Endothelial cell of umbilical vein (primary cell): ENCODE data around the gene LRRC28. TPM values are rescaled to one million over a fixed set of nuclear protein-coding genes. Genes with fewer than 3 reads are reported as not detected.

Source experiments
- BruUV-seq: library from RNA; stranded (reverse); fragments of 400-500 nt; replicated peaks from 2 replicates; lab custom pipeline; 2021; lab: Mats Ljungman, UMichigan
- CTCF ChIA-PET: fragments of 300-600, 350-600 bp; sonication (Branson Sonifier 250); formaldehyde crosslinking; loops from one replicate; lab custom pipeline; 2021; ENCODE audit warnings: antibody characterized with exemption, inconsistent platforms; lab: Charles Lee
- POLR2A ChIA-PET: fragments of 300-600, 350-600 bp; sonication (Branson Sonifier 250); formaldehyde crosslinking; loops from one replicate; lab custom pipeline; 2021; ENCODE audit warnings: antibody characterized with exemption, inconsistent platforms; lab: Charles Lee
- DNase-seq: peaks from one replicate; pipeline ENCODE4 v3.0.0-alpha.2; 2011; ENCODE audit warnings: low read depth, low spot score
- FAIRE-seq: peaks from 2 replicates; lab custom pipeline; 2011; peaks lifted over from hg19 to GRCh38; lab: Jason Lieb, UNC
- H2AFZ ChIP-seq: 2 replicates; pipeline ENCODE4 v1.6.0; 2012; ENCODE audit warnings: low read depth, low read length, control low read depth, inconsistent platforms
- H3K27ac ChIP-seq: 2 replicates; pipeline ENCODE4 v1.5.1; 2011; ENCODE audit warnings: low read depth, mild to moderate bottlenecking, control low read depth, low read length, moderate library complexity; ENCODE audit not compliant: insufficient read depth
- H3K27me3 ChIP-seq, 2 experiments: 2 replicates each; pipeline versions ENCODE4 v1.6.0 to v1.6.1; 2011; ENCODE audit warnings: low read length in 2 of 2, mixed read lengths in 1 of 2; ENCODE audit not compliant: control insufficient read depth in 2 of 2, insufficient read depth in 2 of 2
- H3K36me3 ChIP-seq, 2 experiments: 2 replicates in 1 of 2; 3 replicates in 1 of 2; pipeline ENCODE4 v1.5.1; 2011; ENCODE audit warnings: low read length in 2 of 2, mild to moderate bottlenecking in 1 of 2, moderate library complexity in 1 of 2; ENCODE audit not compliant: control insufficient read depth in 2 of 2, insufficient read depth in 2 of 2; ENCODE audit errors: extremely low read depth in 1 of 2
- H3K4me1 ChIP-seq: 3 replicates; pipeline ENCODE4 v1.5.1; 2011; ENCODE audit warnings: mild to moderate bottlenecking, low read length; ENCODE audit not compliant: control insufficient read depth, insufficient read depth; ENCODE audit errors: extremely low read depth
- H3K4me2 ChIP-seq: 2 replicates; pipeline ENCODE4 v1.6.1; 2011; ENCODE audit warnings: low read length, control low read depth, mixed read lengths; ENCODE audit not compliant: insufficient read depth
- H3K4me3 ChIP-seq, 3 experiments: fragments of 200-600 bp in 1 of 3; sonication (generic), shearing (Covaris generic) in 1 of 3; replicated peaks in 1 of 3; 2 replicates each; pipeline ENCODE4 v1.5.1; 2011 to 2016; ENCODE audit warnings: control low read depth in 3 of 3, low read length in 3 of 3, mild to moderate bottlenecking in 2 of 3, inconsistent platforms in 1 of 3, low read depth in 1 of 3, moderate library complexity in 1 of 3; ENCODE audit not compliant: insufficient read depth in 1 of 3
- H3K79me2 ChIP-seq: 2 replicates; pipeline ENCODE4 v1.6.0; 2012; ENCODE audit warnings: low read length, inconsistent platforms; ENCODE audit not compliant: control insufficient read depth, insufficient read depth
- H3K9ac ChIP-seq: replicated peaks from 2 replicates; pipeline ENCODE3; 2011; ENCODE audit warnings: low read length, control low read depth; ENCODE audit not compliant: insufficient read depth; ENCODE audit errors: extremely low read depth
- H3K9me1 ChIP-seq: replicated peaks from 3 replicates; pipeline ENCODE4 v1.6.0; 2011; ENCODE audit warnings: mild to moderate bottlenecking, low read length; ENCODE audit not compliant: control insufficient read depth, insufficient read depth; ENCODE audit errors: extremely low read depth
- H3K9me3 ChIP-seq: replicated peaks from 2 replicates; pipeline ENCODE4 v1.5.1; 2012; ENCODE audit warnings: low read length, inconsistent platforms; ENCODE audit not compliant: control insufficient read depth, insufficient read depth
- H4K20me1 ChIP-seq: replicated peaks from 2 replicates; pipeline ENCODE3; 2011; ENCODE audit warnings: mild to moderate bottlenecking, low read length; ENCODE audit not compliant: control insufficient read depth, insufficient read depth; ENCODE audit errors: extremely low read depth
- CTCF ChIP-seq, 2 donors: IDR thresholded peaks; 1 replicate in 1 of 2; 2 replicates in 1 of 2; pipeline ENCODE4 v1.5.1; 2011; ENCODE audit warnings: low read length in 2 of 2, mild to moderate bottlenecking in 2 of 2, moderate library complexity in 2 of 2, control low read depth in 1 of 2, inconsistent platforms in 1 of 2, low read depth in 1 of 2; ENCODE audit not compliant: insufficient read depth in 1 of 2; ENCODE audit errors: extremely low read depth in 1 of 2
- EZH2 ChIP-seq: IDR thresholded peaks from 2 replicates; pipeline ENCODE4 v1.6.1; 2012; ENCODE audit warnings: borderline replicate concordance, low read depth, mild to moderate bottlenecking, moderate library complexity, low read length, inconsistent platforms; ENCODE audit not compliant: severe bottlenecking
- FOS ChIP-seq: IDR thresholded peaks from 2 replicates; pipeline ENCODE4 v1.6.1; 2011; ENCODE audit warnings: mild to moderate bottlenecking, low read length, moderate library complexity, borderline replicate concordance; ENCODE audit not compliant: insufficient read depth
- GATA2 ChIP-seq: IDR thresholded peaks from 2 replicates; pipeline ENCODE4 v1.7.0; 2011; ENCODE audit warnings: low read depth, mild to moderate bottlenecking, moderate library complexity, mixed read lengths, low read length; ENCODE audit not compliant: insufficient read length, insufficient read depth
- JUN ChIP-seq: IDR thresholded peaks from 2 replicates; pipeline ENCODE4 v1.6.1; 2011; ENCODE audit warnings: borderline replicate concordance, low read depth; ENCODE audit not compliant: insufficient read length, insufficient read depth
- MAX ChIP-seq: IDR thresholded peaks from 2 replicates; pipeline ENCODE4 v1.6.1; 2011; ENCODE audit not compliant: insufficient read depth, insufficient read length
- MYC ChIP-seq: IDR thresholded peaks from one replicate; pipeline ENCODE4 v1.6.1; 2011; ENCODE audit warnings: mild to moderate bottlenecking, low read depth, low read length
- POLR2A ChIP-seq: IDR thresholded peaks from 2 replicates; pipeline ENCODE4 v1.6.1; 2012; ENCODE audit warnings: low read depth, mild to moderate bottlenecking, control low read depth, low read length
- POLR2AphosphoS5 ChIP-seq: IDR thresholded peaks from 2 replicates; pipeline ENCODE4 v1.6.1; 2012; ENCODE audit warnings: low read depth, mild to moderate bottlenecking, control low read depth, low read length, moderate library complexity; ENCODE audit not compliant: insufficient read depth
- dilution Hi-C: fragments of 300-500 bp; cut with MboI; formaldehyde crosslinking; loops from one replicate; pipeline ENCODE4 v1.15.0; 2019; ENCODE audit warnings: low sequenced_read_pairs; ENCODE audit not compliant: extremely low pct_ligation_motif_present
- intact Hi-C: fragments of 100-400 bp; cut with micrococcal nuclease; formaldehyde crosslinking; loops from one replicate; pipeline ENCODE4 v1.10.0; 2022
- polyA plus RNA-seq, 4 experiments: library from polyadenylated mRNA; depleted of rRNA in 3 of 4; stranded (reverse) in 3 of 4; unstranded in 1 of 4; fragments of >200 nt; gene quantifications; 2 replicates each; pipeline versions ENCODE4 v1.2.1 to v1.2.3, GENCODE V29; 2011 to 2012; ENCODE audit warnings: missing spikeins in 1 of 4
- total RNA-seq: library from RNA; stranded (reverse); gene quantifications from 2 replicates; pipeline ENCODE4 v1.2.3, GENCODE V29; 2021

LRRC28 gene
- total and polyA plus RNA-seq, 2 donors (not counting 3 experiments of a cell fraction or from before 2014, with no cell fraction given): 19.6 to 26.7 TPM

- CTCF ChIA-PET: interaction anchor here (1.5 kb wide), 2 partner anchors 15 to 277 kb away, joined by 3 to 5 read pairs; no protein-coding TSS in a partner anchor
- DNase-seq (no peak), FAIRE-seq (no peak)
- intact Hi-C loops: no loop called here
- no peaks in the 10 kb centered on the region for H3K79me2 ChIP-seq
- no peaks in the 10 kb centered on the region for H3K36me3 ChIP-seq
- no peak overlapping the region for H2AFZ ChIP-seq
- no peaks in the 10 kb centered on the region for H3K9me1 ChIP-seq
- TF ChIP-seq FOS (no peak), MAX (no peak), MYC (no peak), CTCF (IDR thresholded peaks at IDR 0.05; ENCODE audit: extremely low read depth in 1 of 2, insufficient read depth in 1 of 2, low read depth in 1 of 2, low read length in 2 of 2) (no peak), POLR2AphosphoS5 (no peak), JUN (no peak), EZH2 (no peak), POLR2A (no peak), GATA2 (no peak)
- H3K4me2 ChIP-seq: no peak overlapping the region
- no peak overlapping the region for H3K27ac ChIP-seq
- H3K9me3 ChIP-seq: no peaks in the 10 kb centered on the region
- no TSS peak for BruUV-seq
- H3K4me1 ChIP-seq: peaks cover 19% of the 10 kb centered on the region
- POLR2A ChIA-PET: no interaction called here
- no peaks in the 10 kb centered on the region for H3K27me3 ChIP-seq
- dilution Hi-C loops: no loop called here
- no peak overlapping the region for H3K4me3 ChIP-seq
- H3K9ac ChIP-seq: no peak overlapping the region
- no peaks in the 10 kb centered on the region for H4K20me1 ChIP-seq
These were observed 175.9 kb downstream of the LRRC28 start for GRCh38 chr15:99427210-99427609.
